Measurements from ENCODE around the gene COL19A1.

COL19A1 gene

DNA sequence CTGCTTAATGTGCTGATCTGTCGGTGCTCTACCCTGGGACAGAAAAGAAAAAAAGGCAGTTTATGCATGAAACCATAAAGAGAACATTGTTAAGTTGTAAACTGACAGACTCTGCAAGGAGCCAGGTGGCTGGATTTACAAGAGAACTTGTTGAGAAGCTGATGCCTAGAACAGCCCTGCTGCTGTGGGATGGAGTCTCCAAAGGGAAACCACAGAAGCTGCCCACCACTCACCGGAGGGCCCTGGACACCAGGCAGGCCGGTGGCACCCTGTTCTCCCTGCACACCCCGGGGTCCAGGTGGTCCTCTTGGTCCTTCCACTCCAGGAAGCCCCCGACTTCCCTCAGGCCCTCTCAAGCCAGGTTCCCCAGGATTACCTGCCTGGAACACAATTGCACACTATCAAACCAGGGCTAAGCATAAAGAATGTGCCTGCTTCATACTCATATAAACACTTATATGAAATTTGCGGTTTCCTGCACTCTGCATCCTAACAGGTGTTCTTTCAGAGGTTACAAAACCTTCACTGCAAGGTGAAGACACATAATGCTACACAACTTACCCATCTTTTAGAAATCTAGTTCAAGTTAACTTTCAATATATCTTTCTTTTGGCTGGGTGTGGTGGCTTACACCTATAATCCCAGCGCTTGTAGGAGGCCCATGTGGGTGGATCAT lies 368.3 kb downstream of the COL19A1 start:
- intact Hi-C loops (cut with DNase I; ENCODE audit: low total_unique reads) = no loop called here
- DNase-seq = no peak
- no peak overlapping the region for H3K4me3 ChIP-seq

GRCh38 chr6:70236343-70236742 lies 370.0 kb downstream of the COL19A1 start:
- Histone ChIP-seq H3K36me3 (no peaks in the 10 kb centered on the region), H3K4me3 (no peak overlapping the region), H3K9me3 (no peaks in the 10 kb centered on the region), H3K27me3 (no peaks in the 10 kb centered on the region), H3K4me1 (no peaks in the 10 kb centered on the region), H3K27ac (no peak overlapping the region)
- intact Hi-C loops (cut with DNase I; ENCODE audit: low total_unique reads) = no loop called here
- TF ChIP-seq, protein P1, sequence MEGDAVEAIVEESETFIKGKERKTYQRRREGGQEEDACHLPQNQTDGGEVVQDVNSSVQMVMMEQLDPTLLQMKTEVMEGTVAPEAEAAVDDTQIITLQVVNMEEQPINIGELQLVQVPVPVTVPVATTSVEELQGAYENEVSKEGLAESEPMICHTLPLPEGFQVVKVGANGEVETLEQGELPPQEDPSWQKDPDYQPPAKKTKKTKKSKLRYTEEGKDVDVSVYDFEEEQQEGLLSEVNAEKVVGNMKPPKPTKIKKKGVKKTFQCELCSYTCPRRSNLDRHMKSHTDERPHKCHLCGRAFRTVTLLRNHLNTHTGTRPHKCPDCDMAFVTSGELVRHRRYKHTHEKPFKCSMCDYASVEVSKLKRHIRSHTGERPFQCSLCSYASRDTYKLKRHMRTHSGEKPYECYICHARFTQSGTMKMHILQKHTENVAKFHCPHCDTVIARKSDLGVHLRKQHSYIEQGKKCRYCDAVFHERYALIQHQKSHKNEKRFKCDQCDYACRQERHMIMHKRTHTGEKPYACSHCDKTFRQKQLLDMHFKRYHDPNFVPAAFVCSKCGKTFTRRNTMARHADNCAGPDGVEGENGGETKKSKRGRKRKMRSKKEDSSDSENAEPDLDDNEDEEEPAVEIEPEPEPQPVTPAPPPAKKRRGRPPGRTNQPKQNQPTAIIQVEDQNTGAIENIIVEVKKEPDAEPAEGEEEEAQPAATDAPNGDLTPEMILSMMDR (IDR thresholded peaks at IDR 0.05) = no peak
- DNase-seq = no peak

More for the DNA sequence above, 368.3 kb downstream of the COL19A1 start:
- TF ChIP-seq, protein P1 (IDR thresholded peaks at IDR 0.05) = no peak
- Histone ChIP-seq H3K36me3 (no peaks in the 10 kb centered on the region), H3K4me1 (no peaks in the 10 kb centered on the region), H3K9me3 (no peaks in the 10 kb centered on the region), H3K27ac (no peak overlapping the region), H3K27me3 (no peaks in the 10 kb centered on the region)

GRCh38 chr6:70241031-70241430 lies 374.7 kb downstream of the COL19A1 start:
- Histone ChIP-seq H3K4me1 (no peaks in the 10 kb centered on the region), H3K27ac (no peak overlapping the region), H3K36me3 (no peaks in the 10 kb centered on the region), H3K9me3 (no peaks in the 10 kb centered on the region), H3K27me3 (no peaks in the 10 kb centered on the region), H3K4me3 (no peak overlapping the region)
- intact Hi-C loops (cut with DNase I; ENCODE audit: low total_unique reads) = no loop called here
- DNase-seq = no peak
- TF ChIP-seq, protein P1 (IDR thresholded peaks at IDR 0.05) = no peak

DNA sequence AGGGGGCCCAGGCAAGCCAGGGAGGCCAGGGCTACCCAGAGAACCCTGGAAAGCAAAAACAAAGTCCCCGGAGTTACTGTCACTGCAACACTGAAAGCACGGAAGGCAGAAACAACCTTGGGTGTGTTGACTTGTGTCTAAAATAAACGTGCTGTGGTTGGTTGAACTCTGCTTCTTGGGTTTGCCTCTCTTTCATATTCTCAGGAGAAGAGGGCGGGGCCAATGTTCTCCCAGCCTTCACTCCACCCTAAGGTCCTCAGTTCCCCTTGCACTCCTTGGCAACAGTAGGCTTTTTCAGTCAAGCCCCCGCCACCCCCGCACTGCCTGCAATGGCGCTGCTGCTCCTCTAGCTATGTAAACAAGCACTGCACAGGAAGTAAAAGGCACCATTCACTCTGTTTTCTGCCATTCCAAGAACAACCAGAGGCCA lies 375.6 kb downstream of the COL19A1 start:
- Histone ChIP-seq H3K36me3 (no peaks in the 10 kb centered on the region), H3K27me3 (no peaks in the 10 kb centered on the region), H3K9me3 (no peaks in the 10 kb centered on the region), H3K4me1 (no peaks in the 10 kb centered on the region), H3K27ac (no peak overlapping the region), H3K4me3 (no peak overlapping the region)
- intact Hi-C loops (cut with DNase I; ENCODE audit: low total_unique reads) = no loop called here
- no peak for DNase-seq
- TF ChIP-seq, protein P1 (IDR thresholded peaks at IDR 0.05) = no peak

- Histone ChIP-seq H3K27me3 (no peaks in the 10 kb centered on the region), H3K4me1 (no peaks in the 10 kb centered on the region), H3K4me3 (no peak overlapping the region), H3K36me3 (no peaks in the 10 kb centered on the region), H3K27ac (no peak overlapping the region), H3K9me3 (no peaks in the 10 kb centered on the region)
- intact Hi-C loops (cut with DNase I; ENCODE audit: low total_unique reads) = no loop called here
- TF ChIP-seq, protein P1 (IDR thresholded peaks at IDR 0.05) = no peak
- no peak for DNase-seq
These were observed 379.8 kb downstream of the COL19A1 start for GRCh38 chr6:70246118-70246517.
